T47D (cell line): ENCODE data around the gene TMPRSS9.

ENCODE experiments used
- DNase-seq, 2 experiments: peaks; one replicate each; pipeline versions ENCODE4 v3.0.0 to v3.0.0-alpha.2; 2011 to 2012; ENCODE audit warnings: low read depth in 1 of 2, low spot score in 1 of 2
- JUND ChIP-seq: IDR thresholded peaks from 2 replicates; pipeline ENCODE4 v1.6.1; 2012; ENCODE audit warnings: low read depth
- in situ Hi-C: cut with HindIII; loops from 2 replicates; pipeline ENCODE4 v1.10.0; 2016; ENCODE audit warnings: low sequenced_read_pairs, low pct_unique_long_range_greater_than_20kb

Gene TMPRSS9

DNA sequence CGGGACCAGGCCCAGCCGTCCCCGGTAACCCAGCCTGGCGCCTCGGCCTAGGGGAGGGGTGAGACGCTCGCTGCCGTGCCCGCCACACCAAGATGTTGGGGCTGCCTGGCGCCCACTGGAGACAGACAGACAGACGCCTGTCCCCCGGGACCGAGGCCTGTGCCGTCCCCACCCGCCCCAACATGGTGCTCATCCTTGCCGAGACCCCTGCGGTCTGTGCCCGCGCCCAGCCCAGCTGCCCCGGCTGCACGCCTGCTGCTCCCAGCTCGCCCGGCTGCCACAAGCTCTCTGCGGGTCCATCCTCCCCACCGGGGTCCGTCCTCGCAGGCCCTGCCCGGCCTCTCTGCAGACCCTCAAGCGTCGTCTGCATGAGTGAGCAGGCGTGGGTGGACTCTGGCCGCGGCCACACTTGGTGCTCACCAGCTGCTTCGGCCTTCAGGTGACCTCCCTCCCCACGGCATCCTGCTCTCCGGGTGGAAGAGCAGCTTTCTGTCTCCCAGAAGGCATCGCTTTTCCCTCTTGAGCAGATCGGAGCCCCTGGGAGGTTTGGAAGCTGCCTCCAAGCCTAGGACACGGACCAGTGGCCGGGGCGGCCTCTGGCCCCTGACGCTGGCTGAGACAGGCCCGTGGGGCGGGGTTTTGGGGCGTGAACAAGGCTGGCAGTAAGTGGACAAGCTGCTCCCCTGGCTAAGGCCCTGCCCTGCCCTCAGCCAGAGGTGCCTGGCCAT, 6.7 kb upstream of the TMPRSS9 start:
- in situ Hi-C loops = no loop called here
- no peak for DNase-seq
- no peak for TF ChIP-seq JUND

DNA sequence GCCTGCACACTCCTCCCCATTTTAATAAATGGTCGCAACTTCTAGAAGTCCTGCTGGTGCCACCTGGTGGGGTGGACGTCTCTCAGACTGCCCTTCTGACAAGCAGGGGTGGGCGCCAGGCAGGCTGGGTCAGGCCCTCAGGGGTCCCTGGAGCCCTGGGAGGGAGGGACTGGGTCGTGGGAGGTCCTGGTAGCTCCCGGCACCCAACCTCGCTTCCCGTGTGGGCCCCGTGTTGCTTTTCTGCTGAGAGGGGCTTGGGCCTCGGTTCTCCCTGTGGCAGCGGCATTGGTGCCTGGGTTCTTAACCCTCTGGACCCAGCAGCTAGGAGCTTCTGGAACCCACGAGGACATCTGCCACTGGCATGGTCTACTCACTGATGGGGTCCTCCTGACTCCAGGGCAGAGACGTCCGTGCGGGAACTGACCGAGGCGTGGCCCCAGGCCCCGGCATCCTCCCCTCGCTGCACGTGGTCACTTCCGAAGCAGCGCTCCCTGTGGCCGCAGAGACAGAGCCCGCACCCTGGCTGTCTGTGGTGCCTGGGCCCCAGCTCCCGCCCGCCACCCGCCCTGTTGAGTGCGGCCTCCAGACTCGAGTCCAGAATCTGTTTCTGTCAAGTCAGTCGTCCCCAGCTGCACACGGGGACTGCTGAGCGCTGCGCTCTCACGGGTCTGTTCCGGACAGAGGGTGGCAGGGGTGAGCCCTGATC, 6.0 kb upstream of the TMPRSS9 start:
- no peak for TF ChIP-seq JUND
- DNase-seq = no peak
- in situ Hi-C loops = no loop called here

DNA sequence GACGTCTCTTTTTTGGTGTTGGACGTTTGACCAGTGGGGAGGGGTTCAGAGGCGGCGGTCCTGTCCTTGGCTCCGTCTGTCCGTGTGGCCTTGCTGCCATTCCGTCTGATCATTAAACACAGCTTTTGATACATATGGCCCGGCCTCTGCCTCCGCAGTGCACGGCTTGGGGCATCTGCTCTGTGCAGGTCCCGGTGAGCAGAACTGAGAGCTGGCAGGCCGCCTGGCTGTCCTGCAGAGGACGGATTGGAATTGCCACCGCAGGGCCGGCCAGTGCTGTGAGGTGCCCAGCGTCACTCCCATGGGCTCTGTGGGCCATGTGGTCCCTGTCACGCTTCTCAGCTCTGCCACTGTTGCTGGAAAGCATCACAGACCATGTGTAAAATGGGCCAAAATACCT, 5.4 kb upstream of the TMPRSS9 start:
- no peak for DNase-seq
- no peak for TF ChIP-seq JUND
- in situ Hi-C loops = no loop called here

DNA sequence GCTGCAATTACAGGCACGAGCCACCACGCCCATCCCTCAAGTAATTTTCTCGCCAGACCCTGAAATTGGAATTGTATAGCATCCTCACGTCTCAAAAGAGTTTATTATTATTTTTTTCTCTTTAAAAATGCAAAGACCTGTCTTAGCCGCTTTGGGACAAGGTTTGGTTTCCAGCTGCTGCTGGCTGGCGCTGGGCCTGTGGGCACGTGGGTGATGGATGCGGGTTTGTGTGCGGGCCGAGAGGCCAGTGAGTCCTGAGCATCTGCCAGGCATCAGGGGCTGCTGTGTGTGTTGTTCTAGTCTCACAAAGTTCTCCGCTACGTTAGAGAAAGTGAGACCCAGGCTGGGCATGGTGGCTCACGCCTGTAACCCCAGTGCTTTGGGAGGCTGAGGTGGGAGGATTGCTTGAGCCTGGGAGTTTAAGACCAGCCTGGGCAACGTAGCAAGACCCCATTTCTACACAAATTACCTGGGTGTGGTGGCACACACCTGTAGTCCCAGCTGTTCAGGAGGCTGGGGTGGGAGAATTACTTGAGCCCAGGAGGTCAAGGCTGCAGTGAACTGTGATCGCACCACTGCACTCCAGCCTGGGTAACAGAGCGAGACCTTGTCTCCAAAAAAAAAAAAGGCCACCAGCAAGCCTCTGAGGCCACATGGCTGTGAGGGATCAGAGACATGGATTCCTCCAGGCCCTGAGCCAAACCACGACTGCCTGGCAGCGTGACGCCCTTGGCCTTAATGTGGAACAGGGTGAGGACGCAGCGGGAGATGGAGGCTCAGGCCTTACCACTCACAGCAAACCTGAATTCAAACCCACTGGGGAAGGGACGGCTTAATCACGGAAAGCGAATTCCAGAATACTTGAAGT, 4.7 kb upstream of the TMPRSS9 start:
- in situ Hi-C loops = no loop called here
- DNase-seq = no peak
- TF ChIP-seq JUND = no peak

DNA sequence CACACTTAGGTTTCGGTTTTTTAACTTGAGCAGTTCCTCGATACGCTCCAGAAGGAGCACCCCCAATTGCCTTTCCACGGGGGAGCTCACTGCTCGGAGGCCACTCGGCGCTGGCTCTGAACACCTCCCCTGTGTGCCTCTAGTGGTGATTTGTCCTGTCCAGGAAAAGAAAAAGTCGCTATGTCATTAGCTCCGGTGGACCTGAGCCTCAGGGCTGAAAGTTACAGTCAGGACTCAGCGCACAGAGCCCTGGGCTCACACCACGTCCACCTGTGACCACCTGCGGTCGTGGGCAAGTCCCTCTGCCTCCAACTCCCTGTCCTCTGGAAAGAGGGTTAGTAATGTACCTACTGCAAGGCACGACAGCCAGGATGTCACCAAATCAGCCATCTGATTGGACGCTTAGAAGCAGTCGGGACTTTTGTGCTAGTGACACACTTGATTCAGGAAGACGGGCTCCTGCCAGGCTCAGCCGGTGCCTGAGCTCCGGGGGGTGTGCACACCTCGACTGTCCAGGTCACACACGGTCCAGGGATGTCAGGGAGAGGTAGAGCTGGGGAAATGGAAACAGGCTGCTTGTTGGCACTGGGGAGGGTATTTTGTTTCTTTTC, 3.9 kb upstream of the TMPRSS9 start:
- no peak for DNase-seq
- no peak for TF ChIP-seq JUND
- in situ Hi-C loops = no loop called here

DNA sequence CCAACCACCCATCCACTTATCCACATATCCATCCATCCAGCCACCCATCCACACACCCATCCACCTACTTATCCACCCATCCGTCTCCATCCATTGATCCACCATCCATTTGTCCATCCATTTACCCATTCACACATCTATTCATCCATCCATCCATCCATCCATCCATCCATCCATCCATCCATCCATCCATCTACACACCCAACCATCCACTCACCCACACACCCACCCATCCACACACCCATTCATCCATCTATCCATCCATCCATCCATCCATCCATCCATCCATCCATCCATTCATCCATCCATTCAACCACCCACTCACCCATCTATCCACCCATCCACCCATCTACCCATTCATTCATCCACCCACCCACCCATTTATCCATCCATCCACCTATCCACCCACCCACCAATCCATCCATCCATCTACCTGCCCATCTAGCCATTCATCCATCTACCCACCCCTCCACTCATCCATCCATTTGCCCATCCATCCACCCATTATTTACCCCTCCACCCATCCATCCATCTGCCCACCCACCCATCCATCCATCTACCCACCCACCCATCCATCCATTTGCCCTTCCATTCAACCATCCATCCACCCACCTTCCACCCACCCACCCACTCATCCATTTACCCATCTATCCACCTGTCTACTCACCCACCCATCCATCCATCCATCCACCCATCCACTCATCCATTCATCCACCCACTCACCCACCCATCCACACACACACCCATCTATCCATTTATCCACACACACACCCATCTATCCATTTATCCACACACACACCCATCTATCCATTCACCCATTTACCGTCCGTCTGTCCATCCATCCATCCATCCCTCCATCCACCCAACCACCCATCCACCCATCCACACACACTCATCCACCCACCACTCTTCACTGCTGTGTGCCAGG, 2.5 kb upstream of the TMPRSS9 start:
- in situ Hi-C loops = no loop called here
- no peak for DNase-seq
- TF ChIP-seq JUND = no peak

DNA sequence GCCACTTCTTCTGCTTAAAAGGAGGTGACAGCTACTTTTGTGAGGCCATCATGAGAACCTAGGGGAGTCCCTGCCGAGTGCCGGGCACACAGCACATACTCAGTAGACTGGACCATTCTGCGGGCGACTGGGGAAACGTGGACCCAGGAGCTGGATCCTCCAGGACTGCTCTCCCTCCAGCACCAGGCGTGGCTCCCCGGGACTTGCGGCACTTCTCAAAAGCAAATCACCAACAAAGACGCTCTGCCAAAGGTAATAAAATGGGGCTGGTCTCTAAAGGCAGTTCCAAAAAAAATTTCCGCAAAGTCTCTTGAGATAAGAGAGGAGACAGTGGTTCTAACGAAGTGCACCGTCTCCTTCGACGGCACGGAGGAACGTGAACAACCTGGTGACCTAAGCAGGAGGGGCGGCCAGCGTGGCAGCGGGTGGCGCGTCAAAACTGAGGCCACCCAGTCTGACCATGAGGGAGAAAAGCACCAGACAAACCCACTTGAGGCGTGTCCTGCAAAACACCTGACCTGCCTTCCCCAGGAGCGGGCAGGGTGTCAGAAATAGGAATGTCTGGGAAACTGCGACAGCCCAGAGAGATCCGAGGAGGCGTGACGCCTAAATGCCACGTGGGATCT, 1.4 kb upstream of the TMPRSS9 start:
- DNase-seq = no peak
- TF ChIP-seq JUND = no peak
- in situ Hi-C loops = no loop called here

DNA sequence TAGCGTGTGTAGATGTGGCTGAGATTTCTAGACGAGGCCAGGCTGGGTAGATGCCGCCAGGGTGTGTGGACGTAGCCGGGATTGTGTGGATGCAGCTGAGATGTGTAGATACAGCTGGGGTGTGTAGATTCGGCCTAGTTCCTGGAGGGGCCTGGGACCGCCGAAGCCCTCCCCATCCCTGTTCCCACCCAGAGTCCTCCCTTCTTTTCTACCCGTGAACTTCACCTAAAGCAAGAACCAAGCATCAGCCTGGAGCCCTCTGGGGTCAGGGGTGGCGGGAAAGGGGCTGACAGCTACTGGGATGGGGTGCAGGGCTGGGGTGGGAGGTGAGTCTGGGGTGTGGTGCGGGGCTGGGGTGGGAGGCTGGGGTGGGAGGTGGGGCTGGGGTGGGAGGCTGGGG, 768 bp downstream of the TMPRSS9 start:
- DNase-seq = no peak
- in situ Hi-C loops = no loop called here
- no peak for TF ChIP-seq JUND

DNA sequence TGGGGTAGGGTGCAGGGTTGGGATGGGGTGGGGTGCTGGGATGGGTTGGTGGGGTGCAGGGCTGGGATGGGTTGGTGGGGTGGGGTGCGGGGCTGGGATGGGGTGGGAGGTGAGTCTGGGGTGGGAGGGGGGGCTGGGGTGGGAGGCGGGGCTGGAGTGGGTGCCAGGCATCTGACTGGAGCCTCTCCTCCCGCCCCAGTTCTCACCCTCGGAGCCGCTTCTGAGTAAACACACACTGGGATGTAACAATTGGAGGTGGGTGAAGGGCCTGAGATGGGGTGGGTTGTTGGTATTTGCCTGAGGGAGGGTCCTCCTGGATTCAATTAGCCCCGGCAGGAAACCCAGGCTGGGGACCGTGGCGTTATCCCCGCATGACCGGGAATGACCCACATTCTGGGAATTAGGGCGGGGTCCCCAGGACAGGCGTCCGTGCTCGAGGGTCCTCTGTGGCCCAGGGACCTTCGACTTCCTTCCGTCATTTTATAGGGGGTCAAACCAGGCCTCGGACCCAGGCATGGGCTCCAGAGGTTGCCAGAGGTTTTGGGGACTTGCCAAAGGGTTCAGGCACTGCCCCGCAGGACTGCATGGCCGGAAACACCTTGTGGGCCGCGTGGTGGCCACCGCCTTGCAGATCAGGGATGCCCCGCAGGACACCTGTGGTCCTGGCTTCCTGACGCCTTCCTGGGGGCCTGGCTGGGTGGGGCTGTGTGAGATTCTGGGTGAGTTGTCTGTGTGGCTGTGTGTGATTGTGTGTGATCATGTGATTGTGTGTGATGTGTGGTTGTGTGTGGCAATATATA, 1.4 kb downstream of the TMPRSS9 start:
- in situ Hi-C loops = no loop called here
- no peak for DNase-seq
- TF ChIP-seq JUND = no peak

DNA sequence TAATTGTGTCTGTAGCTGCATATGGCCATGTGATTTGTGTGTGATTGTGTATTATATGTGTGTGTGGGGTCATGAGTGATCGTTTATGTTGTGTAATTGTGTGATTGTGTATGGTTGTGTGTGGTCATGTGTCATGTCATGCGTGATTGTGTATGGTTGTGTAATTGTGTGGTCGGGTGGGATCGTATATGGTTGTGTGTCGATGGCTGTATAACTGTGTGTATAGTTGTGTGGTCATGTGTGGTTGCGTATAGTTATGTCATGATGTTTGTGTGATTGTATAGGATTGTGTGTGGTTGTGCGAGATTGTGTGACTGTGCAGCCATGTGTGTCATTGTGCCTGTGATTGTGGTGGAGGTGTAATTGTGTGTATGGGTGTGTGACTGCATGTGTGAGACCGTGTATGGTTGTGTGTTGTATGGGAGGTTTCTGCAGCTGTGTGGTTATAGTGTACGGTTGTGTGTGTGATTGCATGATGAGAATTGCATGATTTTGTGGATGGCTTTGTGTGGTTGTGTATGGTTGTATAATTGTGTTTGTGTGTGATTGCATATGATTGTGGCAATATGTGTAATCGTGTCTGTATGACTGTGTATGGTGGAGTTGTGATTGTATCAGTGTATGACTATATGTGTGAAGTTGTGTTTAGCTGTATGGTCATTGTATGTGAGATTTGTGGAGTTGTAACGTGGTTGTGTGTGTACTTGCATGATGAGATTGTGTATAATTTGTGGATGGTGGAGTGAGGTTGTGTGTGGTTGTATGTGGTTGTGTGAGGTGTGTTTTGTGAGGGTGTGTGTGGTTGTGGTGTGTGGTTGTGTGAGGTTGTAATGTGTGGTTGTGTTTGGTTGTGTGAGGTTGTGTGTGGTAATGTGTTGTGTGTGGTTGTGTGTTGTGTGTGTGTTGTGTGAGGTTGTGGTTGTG, 2.2 kb downstream of the TMPRSS9 start:
- no peak for DNase-seq
- in situ Hi-C loops = no loop called here
- TF ChIP-seq JUND = no peak
